WTC11 (cell line): ENCODE data around the gene SPATA25. TPM values are rescaled to one million over a fixed set of nuclear protein-coding genes. Genes with fewer than 3 reads are reported as not detected.

Experiments
- total RNA-seq: library from RNA; stranded (reverse); gene quantifications from 3 replicates; pipeline ENCODE4 v1.2.3, GENCODE V29; 2021

Gene SPATA25
- total RNA-seq, 1 experiment from 2014 or later = 3.7 TPM

Other genes with a start within 250 kb of the SPATA25 start
- gene WFDC11, start 217.4 kb downstream of the SPATA25 start, total RNA-seq = not detected in 3 replicates
- not detected in 3 replicates for gene WFDC13, start 185.6 kb downstream of the SPATA25 start, total RNA-seq
- gene WFDC10B, start 182.6 kb downstream of the SPATA25 start, total RNA-seq = 0.42 to 0.62 TPM (median 0.53 TPM) in 3 replicates
- not detected in 3 replicates for gene SPINT4, start 165.3 kb downstream of the SPATA25 start, total RNA-seq
- gene WFDC3, start 95.7 kb downstream of the SPATA25 start, total RNA-seq = not detected in 3 replicates
- 34.2 to 35.7 TPM (median 35.1 TPM) in 3 replicates for gene DNTTIP1, start 95.7 kb downstream of the SPATA25 start, total RNA-seq
- gene UBE2C, start 75.0 kb downstream of the SPATA25 start, total RNA-seq = 249 to 251 TPM (median 249 TPM) in 3 replicates
- gene TNNC2, start 60.3 kb downstream of the SPATA25 start, total RNA-seq = 2.7 to 3.6 TPM (median 3.0 TPM) in 3 replicates
- 17.9 to 23.1 TPM (median 21.7 TPM) in 3 replicates for gene SNX21, start 53.8 kb downstream of the SPATA25 start, total RNA-seq
- gene ACOT8, start 30.2 kb downstream of the SPATA25 start, total RNA-seq = 38.1 to 41.1 TPM (median 39.4 TPM) in 3 replicates
- gene ZSWIM3, start 30.0 kb downstream of the SPATA25 start, total RNA-seq = 3.4 to 5.4 TPM (median 4.7 TPM) in 3 replicates
- gene ZSWIM1, start 6.4 kb downstream of the SPATA25 start, total RNA-seq = 15.2 to 17.4 TPM (median 17.0 TPM) in 3 replicates
- gene NEURL2, start 3.6 kb upstream of the SPATA25 start, total RNA-seq = 6.1 to 8.3 TPM (median 6.6 TPM) in 3 replicates
- 44.2 to 48.3 TPM (median 47.2 TPM) in 3 replicates for gene CTSA, start 3.7 kb upstream of the SPATA25 start, total RNA-seq
- gene PLTP, start 24.5 kb upstream of the SPATA25 start, total RNA-seq = 109 to 135 TPM (median 133 TPM) in 3 replicates
- gene PCIF1, start 47.1 kb upstream of the SPATA25 start, total RNA-seq = 37.7 to 42.2 TPM (median 39.4 TPM) in 3 replicates
- 16.3 to 20.0 TPM (median 16.4 TPM) in 3 replicates for gene ZNF335, start 84.6 kb upstream of the SPATA25 start, total RNA-seq
- 5.8 to 7.1 TPM (median 5.8 TPM) in 3 replicates for gene MMP9, start 121.3 kb upstream of the SPATA25 start, total RNA-seq
- gene SLC12A5, start 141.6 kb upstream of the SPATA25 start, total RNA-seq = 6.6 to 8.5 TPM (median 7.2 TPM) in 3 replicates
- gene NCOA5, start 202.3 kb upstream of the SPATA25 start, total RNA-seq = 16.5 to 20.5 TPM (median 16.5 TPM) in 3 replicates
- 12.9 to 15.3 TPM (median 14.8 TPM) in 3 replicates for gene CD40, start 230.7 kb upstream of the SPATA25 start, total RNA-seq